Activated CD8-positive, alpha-beta T cell treated with anti-CD3 and anti-CD28 coated beads for 36 hours (primary cell): ENCODE results near the gene CMTM6. TPM values are rescaled to one million over a fixed set of nuclear protein-coding genes. Genes with fewer than 3 reads are reported as not detected.

Experiments used
- ATAC-seq: fragments of 200-7000 bp; cut with Tn5 transposase; one replicate; pipeline ENCODE4 v1.10.0; 2021; ENCODE audit warnings: mild to moderate bottlenecking, moderate library complexity
- CTCF ChIA-PET: fragments of 350-600 bp; sonication (Branson Sonifier 250); formaldehyde crosslinking; loops from one replicate; lab custom pipeline; 2021; ENCODE audit warnings: antibody characterized with exemption; lab: Charles Lee
- POLR2A ChIA-PET: fragments of 350-600 bp; sonication (Branson Sonifier 250); formaldehyde crosslinking; loops from one replicate; lab custom pipeline; 2021; ENCODE audit warnings: antibody characterized with exemption; lab: Charles Lee
- DNase-seq: peaks from one replicate; pipeline ENCODE4 v3.0.0-alpha.2; 2020
- H3K27ac Mint-ChIP-seq: one replicate; pipeline ENCODE4 v1.8.0; 2021; ENCODE audit warnings: mild to moderate bottlenecking, mixed read lengths
- H3K27me3 Mint-ChIP-seq: one replicate; pipeline ENCODE4 v1.8.0; 2021; ENCODE audit warnings: mixed read lengths
- H3K36me3 Mint-ChIP-seq: one replicate; pipeline ENCODE4 v1.8.0; 2021; ENCODE audit warnings: low read depth, mixed read lengths
- H3K4me1 Mint-ChIP-seq: one replicate; pipeline ENCODE4 v1.8.0; 2021; ENCODE audit warnings: low read depth, mixed read lengths
- H3K4me3 Mint-ChIP-seq: one replicate; pipeline ENCODE4 v1.8.0; 2021; ENCODE audit warnings: mild to moderate bottlenecking, moderate library complexity, mixed read lengths
- H3K9me3 Mint-ChIP-seq: one replicate; pipeline ENCODE4 v1.8.0; 2021; ENCODE audit warnings: mixed read lengths
- CTCF ChIP-seq: fragments of 200-600 bp; IDR thresholded peaks from one replicate; pipeline ENCODE4 v1.8.0; 2022; ENCODE audit warnings: antibody characterized with exemption, mild to moderate bottlenecking
- intact Hi-C: fragments of 100-400 bp; cut with micrococcal nuclease; formaldehyde crosslinking; loops from one replicate; pipeline ENCODE4 v1.10.0; 2022
- total RNA-seq, 2 experiments: library from RNA; stranded (reverse); gene quantifications; one replicate each; pipeline ENCODE4 v1.2.3, GENCODE V29; 2021

CMTM6 gene
- total RNA-seq, 2 experiments from 2014 or later = 49.8 to 50.1 TPM

- intact Hi-C loops = no loop called here
- no peaks in the 10 kb centered on the region for H3K9me3 Mint-ChIP-seq
- peaks cover 85% of the 10 kb centered on the region for H3K4me1 Mint-ChIP-seq
- ChIA-PET CTCF (interaction anchor here (1.0 to 3.9 kb wide), 3 partner anchors 11 to 62 kb away, joined by 3 to 18 read pairs (median 16); no protein-coding TSS in a partner anchor), POLR2A (interaction anchor here (1.2 to 1.4 kb wide), 2 partner anchors 13 to 20 kb away, joined by 3 to 5 read pairs; no protein-coding TSS in a partner anchor)
- DNase-seq (no peak), ATAC-seq (no peak)
- H3K4me3 Mint-ChIP-seq = no peak overlapping the region
- no peak for TF ChIP-seq CTCF
- peaks cover 22% of the 10 kb centered on the region for H3K36me3 Mint-ChIP-seq
- H3K27ac Mint-ChIP-seq = peak overlapping the region; percentile 88
- no peaks in the 10 kb centered on the region for H3K27me3 Mint-ChIP-seq
Measured at GRCh38 chr3:32435911-32436815, 66.5 kb downstream of the CMTM6 start.

GRCh38 chr3:32434206-32434605, 68.4 kb downstream of the CMTM6 start:
- TF ChIP-seq CTCF = no peak
- ATAC-seq = no peak
- CTCF ChIA-PET = interaction anchor here (0.8 to 3.2 kb wide), 6 partner anchors 10 to 59 kb away, joined by 3 to 23 read pairs (median 10); no protein-coding TSS in a partner anchor
- no peak for DNase-seq
- H3K36me3 Mint-ChIP-seq = peaks cover 30% of the 10 kb centered on the region
- peaks cover 84% of the 10 kb centered on the region for H3K4me1 Mint-ChIP-seq
- POLR2A ChIA-PET = interaction anchor here (0.9 to 3.5 kb wide), 6 partner anchors 10 to 39 kb away, joined by 3 to 34 read pairs (median 6); no protein-coding TSS in a partner anchor
- H3K4me3 Mint-ChIP-seq = no peak overlapping the region
- intact Hi-C loops = no loop called here
- no peaks in the 10 kb centered on the region for H3K27me3 Mint-ChIP-seq
- H3K27ac Mint-ChIP-seq = no peak overlapping the region
- H3K9me3 Mint-ChIP-seq = no peaks in the 10 kb centered on the region

GRCh38 chr3:32432711-32433530, 69.7 kb downstream of the CMTM6 start:
- ChIA-PET CTCF (interaction anchor here (0.7 to 3.2 kb wide), 9 partner anchors 9 to 136 kb away, joined by 3 to 23 read pairs (median 5); partner anchors contain the start of gene CMTM7), POLR2A (interaction anchor here (0.6 to 3.5 kb wide), 15 partner anchors 9 to 68 kb away, joined by 3 to 34 read pairs (median 3); partner anchors contain the start of gene CMTM7)
- intact Hi-C loops = no loop called here
- Mint-ChIP-seq H3K9me3 (no peaks in the 10 kb centered on the region), H3K27ac (peak overlapping the region; percentile 100), H3K4me1 (peaks cover 84% of the 10 kb centered on the region), H3K36me3 (peaks cover 24% of the 10 kb centered on the region), H3K4me3 (peak overlapping the region; percentile 77), H3K27me3 (no peaks in the 10 kb centered on the region)
- no peak for TF ChIP-seq CTCF
- ATAC-seq (peak; percentile 53), DNase-seq (peak; percentile 74)

GRCh38 chr3:32432045-32432710, 70.5 kb downstream of the CMTM6 start:
- peak overlapping the region; percentile 77 for H3K4me3 Mint-ChIP-seq
- peak overlapping the region; percentile 100 for H3K27ac Mint-ChIP-seq
- H3K4me1 Mint-ChIP-seq = peaks cover 89% of the 10 kb centered on the region
- no peaks in the 10 kb centered on the region for H3K27me3 Mint-ChIP-seq
- ATAC-seq = peak; percentile 5
- no peak for TF ChIP-seq CTCF
- H3K9me3 Mint-ChIP-seq = no peaks in the 10 kb centered on the region
- ChIA-PET POLR2A (interaction anchor here (0.6 to 3.5 kb wide), 10 partner anchors 9 to 69 kb away, joined by 3 to 34 read pairs (median 4); partner anchors contain the start of gene CMTM7), CTCF (interaction anchor here (0.8 to 3.2 kb wide), 7 partner anchors 8 to 136 kb away, joined by 3 to 23 read pairs (median 5); partner anchors contain the start of gene CMTM7)
- DNase-seq = peak; percentile 44
- H3K36me3 Mint-ChIP-seq = peaks cover 23% of the 10 kb centered on the region
- intact Hi-C loops = no loop called here
